HepG2 (cell line): Measurements from ENCODE around the gene HERC4. TPM values are rescaled to one million over a fixed set of nuclear protein-coding genes. Genes with fewer than 3 reads are reported as not detected.

Experiments used
- ATAC-seq: fragments of 200-7000 bp; cut with Tn5 transposase; 3 replicates; pipeline ENCODE4 v1.9.1; 2020; ENCODE audit warnings: mild to moderate bottlenecking, moderate library complexity
- BruUV-seq: library from RNA; stranded (reverse); fragments of 400-500 nt; replicated peaks from 2 replicates; lab custom pipeline; 2021; lab: Mats Ljungman, UMichigan
- CTCF ChIA-PET: fragments of 300-600 bp; formaldehyde crosslinking; extraction: SDS; loops from one replicate; lab custom pipeline; 2021; ENCODE audit warnings: low total read pairs, inconsistent platforms, low intra/inter-chr PET ratio; lab: Yijun Ruan, JAX
- POLR2A ChIA-PET: fragments of 350-600 bp; sonication (Branson Sonifier 250); formaldehyde crosslinking; loops from one replicate; lab custom pipeline; 2020; ENCODE audit warnings: antibody characterized with exemption, inconsistent platforms; lab: Yijun Ruan, JAX
- DNase-seq: peaks from one replicate; pipeline ENCODE4 v3.0.0-alpha.2; 2015; ENCODE audit warnings: low spot score
- FAIRE-seq: peaks from 3 replicates; lab custom pipeline; 2011; peaks lifted over from hg19 to GRCh38; lab: Jason Lieb, UNC
- H2AFZ ChIP-seq: one replicate; pipeline ENCODE4 v1.6.1; 2011; ENCODE audit warnings: low read length, inconsistent platforms
- H3K27ac ChIP-seq: fragments of 300-600 bp; 3 replicates; pipeline ENCODE4 v1.8.0; 2011; ENCODE audit warnings: mixed run types, mild to moderate bottlenecking, mixed read lengths, low read length, inconsistent platforms; ENCODE audit not compliant: insufficient read depth; ENCODE audit errors: extremely low read length
- H3K27me3 ChIP-seq, 2 experiments: fragments of 200-600 bp in 1 of 2; 2 replicates in 1 of 2; 3 replicates in 1 of 2; pipeline versions ENCODE4 v1.6.0 to v1.8.0; 2011; ENCODE audit warnings: low read length in 2 of 2, mild to moderate bottlenecking in 2 of 2, moderate library complexity in 2 of 2, inconsistent platforms in 1 of 2; ENCODE audit not compliant: insufficient read depth in 2 of 2, control insufficient read depth in 1 of 2
- H3K36me3 ChIP-seq, 2 experiments: fragments of 200-600 bp in 1 of 2; replicated peaks in 1 of 2; 2 replicates in 1 of 2; 3 replicates in 1 of 2; pipeline versions ENCODE4 v1.5.1 to v1.8.0; 2011; ENCODE audit warnings: low read length in 2 of 2, inconsistent platforms in 1 of 2; ENCODE audit not compliant: insufficient read depth in 2 of 2, control insufficient read depth in 1 of 2
- H3K4me1 ChIP-seq: 2 replicates; pipeline ENCODE4 v1.5.1; 2012; ENCODE audit warnings: low read length, inconsistent platforms; ENCODE audit not compliant: insufficient read depth
- H3K4me2 ChIP-seq: 2 replicates; pipeline ENCODE4 v1.6.0; 2011; ENCODE audit warnings: low read depth, low read length, inconsistent platforms
- H3K4me3 ChIP-seq, 3 experiments: fragments of 200-600 bp in 1 of 3; sonication (generic), shearing (Covaris generic) in 1 of 3; replicated peaks in 1 of 3; 2 replicates each; pipeline ENCODE4 v1.5.1; 2011 to 2016; ENCODE audit warnings: low read length in 3 of 3, inconsistent platforms in 2 of 3, low read depth in 2 of 3, mild to moderate bottlenecking in 2 of 3, control low read depth in 1 of 3, mixed read lengths in 1 of 3; ENCODE audit not compliant: insufficient read depth in 1 of 3
- H3K79me2 ChIP-seq: one replicate; pipeline ENCODE4 v1.6.1; 2011; ENCODE audit warnings: low read length, inconsistent platforms; ENCODE audit not compliant: insufficient read depth
- H3K9ac ChIP-seq: 2 replicates; pipeline ENCODE4 v1.6.0; 2011; ENCODE audit warnings: mild to moderate bottlenecking, low read depth, low read length, inconsistent platforms; ENCODE audit not compliant: insufficient read depth
- H3K9me3 ChIP-seq: 2 replicates; pipeline ENCODE4 v1.5.1; 2012; ENCODE audit warnings: mild to moderate bottlenecking, low read length
- H4K20me1 ChIP-seq: 2 replicates; pipeline ENCODE4 v1.6.0; 2011; ENCODE audit warnings: inconsistent platforms, mild to moderate bottlenecking, low read length, moderate library complexity; ENCODE audit not compliant: insufficient read depth
- HINFP ChIP-seq: sonication (generic); formaldehyde crosslinking; IDR thresholded peaks from 2 replicates; pipeline ENCODE4 v1.4.0; 2020; ENCODE audit warnings: low read depth, mild to moderate bottlenecking, missing genetic modification reagents
- IKZF1 ChIP-seq: fragments of 450-650 bp; IDR thresholded peaks from 2 replicates; pipeline ENCODE4 v1.7.1; 2016
- IRF1 ChIP-seq: sonication (generic); formaldehyde crosslinking; IDR thresholded peaks from 2 replicates; pipeline ENCODE4 v1.4.0; 2020; ENCODE audit warnings: low read depth, mild to moderate bottlenecking, missing genetic modification reagents
- LCORL ChIP-seq, 2 experiments: fragments of 450-650 bp in 1 of 2; sonication (generic) in 1 of 2; formaldehyde crosslinking in 1 of 2; IDR thresholded peaks; 2 replicates each; pipeline versions ENCODE4 v1.5.0 to v1.6.1; 2017 to 2020; ENCODE audit warnings: antibody characterized with exemption in 1 of 2, missing genetic modification reagents in 1 of 2
- NFE2 ChIP-seq: sonication (generic); formaldehyde crosslinking; IDR thresholded peaks from 2 replicates; pipeline ENCODE4 v1.4.0; 2020; ENCODE audit warnings: missing genetic modification reagents
- NFYB ChIP-seq: sonication (generic); formaldehyde crosslinking; IDR thresholded peaks from 2 replicates; pipeline ENCODE4 v1.4.0; 2020; ENCODE audit warnings: missing genetic modification reagents
- NONO ChIP-seq, 2 experiments: fragments of 450-650 bp in 1 of 2; sonication (generic) in 1 of 2; formaldehyde crosslinking in 1 of 2; IDR thresholded peaks in 1 of 2; conservative IDR thresholded peaks in 1 of 2; 2 replicates each; pipeline versions ENCODE4 v1.6.1 to v1.8.0; 2017 to 2022; ENCODE audit warnings: mild to moderate bottlenecking in 1 of 2, missing genetic modification reagents in 1 of 2, moderate library complexity in 1 of 2
- NR2F2 ChIP-seq: IDR thresholded peaks from 2 replicates; pipeline ENCODE4 v1.6.1; 2012; ENCODE audit warnings: low read depth, inconsistent platforms, borderline replicate concordance
- PITX1 ChIP-seq: sonication (generic); formaldehyde crosslinking; IDR thresholded peaks from 2 replicates; pipeline ENCODE4 v1.5.1; 2020; ENCODE audit warnings: mild to moderate bottlenecking, missing genetic modification reagents
- POLR2AphosphoS2 ChIP-seq: IDR thresholded peaks from 2 replicates; pipeline ENCODE4 v1.6.1; 2011; ENCODE audit warnings: low read depth, low read length, improper control_type of control experiment
- SOX6 ChIP-seq, 2 experiments: fragments of 450-650 bp in 1 of 2; sonication (generic) in 1 of 2; formaldehyde crosslinking in 1 of 2; IDR thresholded peaks; 2 replicates each; pipeline versions ENCODE4 v1.4.0 to v1.6.1; 2017 to 2020; ENCODE audit warnings: antibody characterized with exemption in 1 of 2, mild to moderate bottlenecking in 1 of 2, missing genetic modification reagents in 1 of 2
- TFE3 ChIP-seq: IDR thresholded peaks from 2 replicates; pipeline ENCODE4 v1.6.1; 2016
- ZBTB1 ChIP-seq: sonication (generic); formaldehyde crosslinking; IDR thresholded peaks from 2 replicates; pipeline ENCODE4 v1.4.0; 2020; ENCODE audit warnings: missing genetic modification reagents, borderline replicate concordance
- ZBTB3 ChIP-seq: sonication (generic); formaldehyde crosslinking; IDR thresholded peaks from 2 replicates; pipeline ENCODE4 v1.4.0; 2020; ENCODE audit warnings: low read depth, mild to moderate bottlenecking, moderate library complexity, missing genetic modification reagents, borderline replicate concordance
- ZNF12 ChIP-seq: sonication (generic); formaldehyde crosslinking; IDR thresholded peaks from 2 replicates; pipeline ENCODE4 v1.5.0; 2020; ENCODE audit warnings: missing genetic modification reagents
- ZNF274 ChIP-seq: sonication (generic); formaldehyde crosslinking; IDR thresholded peaks from 2 replicates; pipeline ENCODE4 v1.5.1; 2020; ENCODE audit warnings: mild to moderate bottlenecking, missing genetic modification reagents
- ZNF577 ChIP-seq: sonication (generic); formaldehyde crosslinking; IDR thresholded peaks from 2 replicates; pipeline ENCODE4 v1.4.0; 2020; ENCODE audit warnings: mild to moderate bottlenecking, low read depth, missing genetic modification reagents, borderline replicate concordance
- ZNF672 ChIP-seq: sonication (generic); formaldehyde crosslinking; IDR thresholded peaks from 2 replicates; pipeline ENCODE4 v1.8.1; 2022; ENCODE audit warnings: missing genetic modification reagents
- ZSCAN25 ChIP-seq: sonication (generic); formaldehyde crosslinking; IDR thresholded peaks from 2 replicates; pipeline ENCODE4 v1.8.0; 2022; ENCODE audit warnings: mild to moderate bottlenecking, missing genetic modification reagents
- WGBS: methylation state at CpG from one replicate; pipeline ENCODE4 v1.1.6; 2017; ENCODE audit warnings: low lambda C conversion rate; 5-methylcytosine and 5-hydroxymethylcytosine counted together
- in situ Hi-C: cut with HindIII; loops from 2 replicates; pipeline ENCODE4 v1.10.0; 2017; ENCODE audit warnings: low pct_unique_long_range_greater_than_20kb; ENCODE audit not compliant: extremely low pct_ligation_motif_present
- intact Hi-C: fragments of 100-400 bp; cut with micrococcal nuclease; formaldehyde crosslinking; loops from one replicate; pipeline ENCODE4 v1.10.0; 2022; ENCODE audit not compliant: unreplicated experiment
- polyA plus RNA-seq, 8 experiments: library from polyadenylated mRNA; depleted of rRNA in 3 of 8; stranded (reverse) in 7 of 8; unstranded in 1 of 8; fragments of >200 nt; fragmentation: Illumina TruSeq in 4 of 8; extraction: Trizol in 4 of 8; gene quantifications; 2 replicates each; pipeline versions ENCODE4 v1.2.1 to v1.2.3, GENCODE V29; 2011 to 2016; ENCODE audit warnings: low read depth in 4 of 8, missing spikeins in 1 of 8, mixed read lengths in 1 of 8; ENCODE audit not compliant: insufficient read depth in 1 of 8
- total RNA-seq, 5 experiments: library from RNA; depleted of rRNA; stranded (reverse); fragments of >200 nt; fragmentation: Illumina TruSeq; extraction: Trizol; gene quantifications; 2 replicates each; pipeline ENCODE4 v1.2.3, GENCODE V29; 2016; ENCODE audit warnings: low read depth in 1 of 5

HERC4 gene
- total and polyA plus RNA-seq, 2 of the 13 experiments (the other 11 are each of a cell fraction or from before 2014, with no cell fraction given): 9.8 to 20.2 TPM

- ChIA-PET CTCF (no interaction called here), POLR2A (no interaction called here)
- no TSS peak for BruUV-seq
- Histone ChIP-seq H3K4me1 (no peaks in the 10 kb centered on the region), H3K9me3 (no peaks in the 10 kb centered on the region), H3K9ac (no peak overlapping the region), H3K27me3 (no peaks in the 10 kb centered on the region), H3K27ac (no peak overlapping the region), H4K20me1 (no peaks in the 10 kb centered on the region), H3K4me3 (no peak overlapping the region), H3K4me2 (no peak overlapping the region), H2AFZ (no peak overlapping the region), H3K79me2 (no peaks in the 10 kb centered on the region), H3K36me3 (peaks cover 2 to 17% of the 10 kb centered on the region in 2 experiments; a peak in 4 of 5 replicates)
- TF ChIP-seq IRF1: no peak
- TF ChIP-seq ZBTB3 (CRISPR knock-in tag): no peak
- no peak for TF ChIP-seq NR2F2
- TF ChIP-seq PITX1 (CRISPR knock-in tag): no peak
- no peak for TF ChIP-seq POLR2AphosphoS2
- no peak for TF ChIP-seq NONO (IDR thresholded peaks at IDR 0.05)
- TF ChIP-seq NONO (CRISPR knock-in tag; conservative IDR thresholded peaks at IDR 0.05): no peak
- no peak for TF ChIP-seq ZNF577
- no peak for TF ChIP-seq NFE2 (CRISPR knock-in tag)
- no peak for TF ChIP-seq IKZF1
- TF ChIP-seq ZBTB1 (CRISPR knock-in tag): no peak
- no peak for TF ChIP-seq HINFP (CRISPR knock-in tag)
- TF ChIP-seq ZNF672 (CRISPR knock-in tag): no peak
- TF ChIP-seq ZNF274 (CRISPR knock-in tag): no peak
- TF ChIP-seq ZNF12 (CRISPR knock-in tag): no peak
- no peak for TF ChIP-seq TFE3 (CRISPR knock-in tag)
- no peak for TF ChIP-seq LCORL (IDR thresholded peaks at IDR 0.05)
- no peak for TF ChIP-seq LCORL (CRISPR knock-in tag; IDR thresholded peaks at IDR 0.05)
- TF ChIP-seq NFYB (CRISPR knock-in tag): no peak
- TF ChIP-seq SOX6 (IDR thresholded peaks at IDR 0.05): no peak
- no peak for TF ChIP-seq SOX6 (CRISPR knock-in tag; IDR thresholded peaks at IDR 0.05)
- TF ChIP-seq ZSCAN25 (CRISPR knock-in tag): no peak
- FAIRE-seq (no peak), ATAC-seq (no peak), DNase-seq (no peak)
- in situ Hi-C loops (no loop called here), intact Hi-C loops (no loop called here)
- WGBS: 96% methylated on average over 11 of the region's 11 CpGs
Measured at GRCh38 chr10:68010426-68010940, 64.6 kb downstream of the HERC4 start.
